HUES64 (cell line): ENCODE data around the gene GFPT1. TPM values are rescaled to one million over a fixed set of nuclear protein-coding genes. Genes with fewer than 3 reads are reported as not detected.
A peak's percentile ranks its signal among the peaks of the same experiment; 100 is the strongest.
"Not testable (repeated sequence)": the region's sequence is repeated elsewhere in the genome, so short reads cannot be mapped to it uniquely, and the experiment has no call there.

Experiments
- H3K27ac ChIP-seq: 2 replicates; pipeline ENCODE4 v1.7.0; 2013; ENCODE audit warnings: low read depth, low read length, inconsistent platforms
- H3K27me3 ChIP-seq: 2 replicates; pipeline ENCODE4 v1.6.1; 2013; ENCODE audit warnings: mild to moderate bottlenecking, low read length; ENCODE audit not compliant: insufficient read depth
- H3K36me3 ChIP-seq: 2 replicates; pipeline ENCODE4 v1.6.1; 2013; ENCODE audit warnings: mild to moderate bottlenecking, low read length; ENCODE audit not compliant: insufficient read depth
- H3K4me1 ChIP-seq: 2 replicates; pipeline ENCODE4 v1.6.1; 2013; ENCODE audit warnings: mild to moderate bottlenecking, low read length, moderate library complexity; ENCODE audit not compliant: insufficient read depth
- H3K4me3 ChIP-seq: 2 replicates; pipeline ENCODE4 v1.5.1; 2013; ENCODE audit warnings: mild to moderate bottlenecking, low read length, moderate library complexity
- H3K9ac ChIP-seq: 2 replicates; pipeline ENCODE4 v1.6.1; 2013; ENCODE audit warnings: mild to moderate bottlenecking, low read depth, low read length
- H3K9me3 ChIP-seq: 2 replicates; pipeline ENCODE4 v1.6.1; 2013; ENCODE audit warnings: low read depth, low read length; ENCODE audit not compliant: insufficient read depth
- WGBS: fragments of 150-250, 120-280 bp; methylation state at CpG from one replicate; pipeline ENCODE4 v1.1.7; 2013; ENCODE audit warnings: missing lambda C conversion rate; 5-methylcytosine and 5-hydroxymethylcytosine counted together
- polyA plus RNA-seq, 2 experiments: library from polyadenylated mRNA; stranded (reverse); fragments of 50-300 nt; gene quantifications; one replicate each; pipeline ENCODE4 v1.2.3, GENCODE V29; 2013

GFPT1 gene
- polyA plus RNA-seq (2013, experiment 1 of 2) = 24.1 TPM
- polyA plus RNA-seq (2013, experiment 2 of 2) = 25.4 TPM

DNA sequence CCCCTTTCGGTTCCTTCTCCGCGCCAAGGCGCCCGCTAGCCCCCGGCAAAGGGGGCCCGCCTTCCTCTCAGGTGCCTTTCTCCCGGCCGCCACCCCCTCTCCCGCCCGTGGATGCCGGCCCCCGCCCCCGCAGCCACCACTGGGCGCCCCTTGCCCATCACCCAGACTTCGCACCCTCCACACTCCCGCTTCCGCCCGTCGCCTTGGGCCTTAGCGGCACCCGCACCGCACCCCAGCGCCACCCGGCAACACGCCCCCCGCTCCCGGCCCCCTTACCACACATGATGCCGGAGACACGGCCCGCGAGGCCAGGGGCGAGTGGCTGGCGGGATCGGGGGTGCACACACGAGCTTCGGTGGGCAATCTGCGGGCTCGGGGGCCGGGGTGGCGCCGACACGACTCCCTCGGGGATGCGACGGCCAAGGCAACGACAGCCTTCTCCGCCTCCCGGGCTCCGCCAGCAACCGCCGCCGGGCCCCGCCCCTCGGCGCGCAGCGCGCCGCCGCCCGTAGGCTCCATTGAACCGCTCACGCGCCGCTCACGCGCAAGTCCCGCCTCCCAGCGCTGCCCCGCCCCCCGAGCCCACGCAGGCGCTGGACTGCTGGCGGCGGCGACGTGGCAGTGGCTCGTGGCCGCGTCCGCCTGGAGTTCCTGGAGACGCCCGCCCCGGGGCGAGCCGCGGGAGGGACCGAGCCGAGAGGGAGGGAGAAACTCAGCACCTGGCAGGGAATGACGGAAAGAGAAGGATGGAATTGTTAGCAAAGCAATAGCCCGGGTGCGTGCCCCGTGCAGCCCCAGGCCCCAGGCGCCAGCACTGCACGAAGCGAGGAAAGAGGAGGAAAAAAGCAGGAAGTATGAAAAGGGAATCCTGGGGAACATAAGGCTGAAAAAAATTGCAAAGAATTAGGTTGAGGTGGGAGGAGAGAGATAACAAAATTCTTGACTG, at the start of gene GFPT1:
Gene GFPT1 (minus strand): TSS at position 439 of the 946 bp plus-strand sequence. CDS start 156 bp downstream, at position 283.
- peak within 1 kb of the TSS; percentile 80 for H3K4me3 ChIP-seq
- under 1% methylated on average over 97 of the region's 97 CpGs for WGBS
- H3K27ac ChIP-seq = peak within 1 kb of the TSS; percentile 41; the same call in 1 of the 2 replicates
- H3K27me3 ChIP-seq = no peaks in the 10 kb centered on the region; the same call in 1 of the 2 replicates
- no peaks in the 10 kb centered on the region for H3K9me3 ChIP-seq
- H3K4me1 ChIP-seq = peaks cover 19% of the 10 kb centered on the region
- H3K36me3 ChIP-seq = peaks cover 6% of the 10 kb centered on the region; the same call in 1 of the 2 replicates
- peak within 1 kb of the TSS; percentile 79 for H3K9ac ChIP-seq

DNA sequence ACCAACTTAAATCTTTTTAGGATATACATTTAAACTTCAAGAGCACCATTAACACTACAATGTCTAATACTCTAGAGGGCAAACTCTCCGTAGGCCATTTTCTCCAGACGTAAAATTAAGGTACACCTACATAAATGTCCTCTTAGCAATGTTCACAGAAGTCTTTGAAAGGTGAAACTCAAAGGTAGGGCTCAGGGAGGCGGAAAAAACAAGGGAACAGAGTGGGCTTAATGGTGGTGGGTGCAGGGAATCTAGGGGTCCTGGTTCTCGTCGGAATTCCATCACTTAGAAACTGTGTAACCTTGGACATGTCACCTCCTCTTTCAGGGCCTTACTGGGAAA, 49.5 kb upstream of the GFPT1 start:
- Histone ChIP-seq H3K27me3 (no peaks in the 10 kb centered on the region), H3K4me1 (peaks cover 25% of the 10 kb centered on the region), H3K9ac (peak overlapping the region; percentile 87), H3K9me3 (no peaks in the 10 kb centered on the region), H3K27ac (peak overlapping the region; percentile 82), H3K36me3 (peaks cover 2% of the 10 kb centered on the region; the same call in 1 of the 2 replicates), H3K4me3 (peak overlapping the region; percentile 79)
- 15% methylated on average over 5 of the region's 5 CpGs for WGBS

DNA sequence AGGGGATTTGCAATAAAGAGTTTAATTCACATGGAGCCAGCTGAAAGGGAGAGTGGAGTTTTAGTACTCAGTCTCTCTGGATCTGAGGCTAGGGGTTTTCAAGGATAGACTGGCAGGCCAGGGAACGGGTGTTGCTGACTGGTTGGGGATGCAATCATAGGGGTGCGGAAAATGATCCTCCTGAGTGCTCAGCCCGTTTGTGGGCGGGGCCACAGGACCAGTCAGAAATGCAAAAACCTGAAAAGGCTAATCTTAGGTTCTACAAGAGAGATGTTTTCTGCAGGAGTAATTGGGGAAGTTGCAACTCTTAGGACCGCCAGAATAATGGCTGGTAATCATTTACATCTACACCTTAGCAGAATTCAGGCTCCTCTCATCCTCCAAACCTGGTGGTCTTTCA, 47.7 kb upstream of the GFPT1 start:
- peaks cover 25% of the 10 kb centered on the region for H3K4me1 ChIP-seq
- H3K27me3 ChIP-seq = no peaks in the 10 kb centered on the region
- H3K36me3 ChIP-seq = peaks cover 18% of the 10 kb centered on the region
- WGBS = 80% methylated on average over 5 of the region's 5 CpGs
- H3K27ac ChIP-seq = no peak overlapping the region
- H3K9ac ChIP-seq = no peak overlapping the region
- H3K4me3 ChIP-seq = no peak overlapping the region
- no peaks in the 10 kb centered on the region for H3K9me3 ChIP-seq

DNA sequence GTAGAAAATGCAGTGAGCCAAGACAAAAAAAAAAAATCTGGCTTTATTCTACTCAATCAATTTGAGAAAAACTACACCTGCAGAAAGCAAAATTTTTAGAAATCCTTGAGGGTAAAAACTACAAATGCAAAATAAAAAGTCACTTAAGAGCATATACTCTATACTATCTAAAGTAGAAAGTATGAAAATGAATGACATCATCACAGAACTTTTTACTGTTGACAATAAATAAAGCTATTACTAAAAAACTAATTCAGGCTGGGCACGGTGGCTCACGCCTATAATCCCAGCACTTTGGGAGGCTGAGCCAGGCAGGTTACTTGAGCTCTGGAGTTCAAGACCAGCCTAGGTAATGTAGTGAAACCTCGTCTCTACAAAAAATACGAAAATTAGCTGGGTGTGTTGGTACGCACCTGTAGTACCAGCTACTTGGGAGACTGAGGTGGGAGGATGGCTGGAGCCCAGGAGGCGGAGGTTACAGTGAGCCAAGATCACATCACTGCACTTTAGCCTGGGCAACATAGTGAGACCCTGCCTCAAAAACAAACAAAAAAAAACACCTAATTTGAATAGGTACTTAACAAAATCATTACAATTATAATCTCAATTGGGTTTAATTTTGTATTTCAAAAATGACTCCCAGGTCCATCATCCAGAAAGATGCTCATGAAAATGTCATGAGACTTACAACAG, 42.6 kb upstream of the GFPT1 start:
- Histone ChIP-seq H3K27ac (no peak overlapping the region), H3K9ac (no peak overlapping the region), H3K4me1 (peaks cover 2% of the 10 kb centered on the region; the same call in 1 of the 2 replicates), H3K4me3 (no peak overlapping the region), H3K27me3 (no peaks in the 10 kb centered on the region), H3K9me3 (no peaks in the 10 kb centered on the region), H3K36me3 (peaks cover 35% of the 10 kb centered on the region)
- WGBS = 96% methylated on average over 6 of the region's 6 CpGs

DNA sequence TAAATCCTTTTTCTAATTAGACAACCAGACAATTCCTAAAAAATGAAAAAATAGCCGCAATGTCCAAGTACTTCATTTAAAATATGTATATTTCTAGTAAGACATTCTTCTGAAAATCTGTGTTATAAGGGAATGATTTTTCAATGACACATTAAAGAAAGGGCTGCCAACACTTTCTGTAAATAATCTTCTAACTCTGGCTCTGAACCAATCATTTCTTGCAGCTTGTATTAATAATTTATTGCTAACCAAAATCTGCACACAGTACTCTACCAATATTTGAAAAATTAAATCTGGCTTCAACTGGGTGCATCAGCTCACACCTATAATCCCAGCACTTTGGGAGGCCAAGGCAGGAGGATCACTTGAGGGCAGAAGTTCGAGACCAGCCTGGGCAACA, 42.0 kb upstream of the GFPT1 start:
- Histone ChIP-seq H3K4me3 (no peak overlapping the region), H3K9ac (no peak overlapping the region), H3K4me1 (no peaks in the 10 kb centered on the region), H3K27ac (no peak overlapping the region), H3K9me3 (no peaks in the 10 kb centered on the region), H3K27me3 (no peaks in the 10 kb centered on the region), H3K36me3 (peaks cover 35% of the 10 kb centered on the region)
- WGBS = 88% methylated on average over 1 of the region's 2 CpGs

DNA sequence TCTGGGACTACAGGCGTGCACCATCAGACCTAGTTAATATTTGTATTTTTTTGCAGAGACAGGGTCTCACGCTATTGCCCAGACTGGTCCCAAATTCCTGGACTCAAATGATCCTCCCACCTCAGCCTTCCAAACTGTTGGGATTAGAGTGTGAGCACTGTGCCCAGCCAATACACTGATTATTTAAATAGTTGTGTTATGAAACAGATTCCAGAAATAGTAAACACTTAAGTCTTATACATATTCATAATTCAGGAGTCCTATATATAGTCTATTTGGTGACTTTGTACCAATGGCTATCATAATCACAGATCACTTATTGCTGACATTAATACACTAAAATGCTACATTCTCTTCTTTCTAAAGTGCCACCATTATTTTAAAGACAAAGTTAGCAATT, 37.4 kb upstream of the GFPT1 start:
- 100% methylated on average over 2 of the region's 2 CpGs for WGBS
- peaks cover 33% of the 10 kb centered on the region for H3K36me3 ChIP-seq
- H3K27me3 ChIP-seq = no peaks in the 10 kb centered on the region
- no peaks in the 10 kb centered on the region for H3K9me3 ChIP-seq
- H3K27ac ChIP-seq = no peak overlapping the region
- no peak overlapping the region for H3K4me3 ChIP-seq
- H3K4me1 ChIP-seq = no peaks in the 10 kb centered on the region
- no peak overlapping the region for H3K9ac ChIP-seq

DNA sequence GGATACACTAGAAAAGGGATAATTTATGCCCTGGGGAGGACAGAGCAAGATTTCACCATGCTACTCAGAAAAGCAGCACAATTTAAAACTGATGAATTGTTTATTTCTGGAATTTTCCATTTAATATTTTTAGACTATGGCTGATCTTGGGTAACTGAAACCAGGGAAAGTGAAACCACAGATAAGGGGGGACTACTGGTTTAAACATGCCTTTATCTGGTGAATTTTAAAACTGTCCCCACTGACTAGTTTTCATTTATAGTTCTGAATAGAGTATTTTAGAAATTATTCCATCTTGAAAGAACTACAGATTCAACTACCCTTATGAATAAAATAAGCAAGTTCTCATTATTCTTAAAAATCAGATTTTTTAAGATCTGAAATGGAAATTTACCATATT, 35.2 kb upstream of the GFPT1 start:
- no peak overlapping the region for H3K27ac ChIP-seq
- H3K36me3 ChIP-seq = peaks cover 34% of the 10 kb centered on the region
- H3K9ac ChIP-seq = no peak overlapping the region
- no peaks in the 10 kb centered on the region for H3K27me3 ChIP-seq
- H3K9me3 ChIP-seq = no peaks in the 10 kb centered on the region
- no peaks in the 10 kb centered on the region for H3K4me1 ChIP-seq
- H3K4me3 ChIP-seq = no peak overlapping the region

DNA sequence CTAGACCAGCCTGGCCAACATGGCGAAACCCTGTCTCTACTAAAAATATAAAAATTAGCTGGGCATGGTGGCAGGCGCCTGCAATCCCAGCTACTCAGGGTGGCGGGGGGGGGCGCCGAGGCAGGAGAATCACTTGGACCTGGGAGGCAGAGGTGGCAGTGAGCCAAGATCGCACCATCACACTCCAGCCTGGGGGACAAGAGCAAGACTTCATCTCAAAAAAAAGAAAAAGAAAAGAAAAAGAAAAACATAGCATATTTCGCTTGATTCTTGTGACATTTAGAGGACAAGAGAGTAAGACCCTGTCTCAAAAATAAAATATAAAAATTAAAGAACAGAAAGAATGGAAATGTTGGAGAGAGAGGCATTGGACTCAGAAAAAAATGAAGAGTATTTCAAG, 32.1 kb upstream of the GFPT1 start:
- over 99% methylated on average over 6 of the region's 7 CpGs for WGBS
- H3K36me3 ChIP-seq = peaks cover 51% of the 10 kb centered on the region
- H3K9ac ChIP-seq = not testable (repeated sequence)

DNA sequence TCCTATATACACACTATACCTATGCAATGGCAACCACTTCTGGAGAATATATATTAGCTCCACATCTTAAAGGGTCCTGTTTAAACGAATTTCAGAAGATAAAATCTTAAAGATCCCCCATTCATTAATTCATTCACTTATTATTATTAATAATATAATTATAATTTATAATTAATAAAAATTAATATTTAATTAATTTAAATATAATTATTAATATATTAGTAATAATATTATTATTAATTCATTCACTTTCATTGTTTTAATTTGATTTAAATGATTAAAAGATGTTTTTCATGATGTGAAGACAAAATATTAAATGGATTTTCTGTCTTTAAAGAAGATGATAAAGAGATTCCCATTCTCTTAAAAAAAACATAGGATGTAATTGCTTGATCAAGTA, 29.1 kb upstream of the GFPT1 start:
- no peak overlapping the region for H3K27ac ChIP-seq
- H3K36me3 ChIP-seq = peaks cover 54% of the 10 kb centered on the region
- no peaks in the 10 kb centered on the region for H3K27me3 ChIP-seq
- H3K9ac ChIP-seq = no peak overlapping the region
- no peaks in the 10 kb centered on the region for H3K9me3 ChIP-seq
- no CpG with 5 or more reads among the region's 1 CpG for WGBS
- H3K4me3 ChIP-seq = no peak overlapping the region
- no peaks in the 10 kb centered on the region for H3K4me1 ChIP-seq

More for the DNA sequence above, 32.1 kb upstream of the GFPT1 start:
- H3K4me1 ChIP-seq, H3K27me3 ChIP-seq, H3K9me3 ChIP-seq, H3K27ac ChIP-seq, H3K4me3 ChIP-seq: not testable (repeated sequence)

DNA sequence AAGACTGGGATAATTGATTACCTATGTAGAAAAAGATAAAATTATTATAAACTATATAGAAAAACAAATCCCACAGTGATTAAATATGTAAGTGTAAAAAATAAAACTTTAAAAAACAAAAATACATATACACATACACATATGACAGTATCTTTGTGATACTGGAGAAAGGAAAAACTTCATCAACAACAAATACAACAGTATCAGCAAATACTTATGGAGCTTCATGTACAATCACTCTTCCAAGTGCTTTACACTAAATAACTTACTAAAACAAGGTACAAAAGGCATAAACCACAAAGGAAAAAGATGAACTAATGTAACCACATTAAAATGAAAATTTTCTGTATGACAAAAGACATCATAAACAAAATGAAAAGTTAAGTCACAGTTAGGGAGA, 24.1 kb upstream of the GFPT1 start:
- Histone ChIP-seq H3K9ac (no peak overlapping the region), H3K4me1 (no peaks in the 10 kb centered on the region), H3K27ac (no peak overlapping the region), H3K9me3 (no peaks in the 10 kb centered on the region), H3K27me3 (no peaks in the 10 kb centered on the region), H3K36me3 (peaks cover 46% of the 10 kb centered on the region), H3K4me3 (no peak overlapping the region)

DNA sequence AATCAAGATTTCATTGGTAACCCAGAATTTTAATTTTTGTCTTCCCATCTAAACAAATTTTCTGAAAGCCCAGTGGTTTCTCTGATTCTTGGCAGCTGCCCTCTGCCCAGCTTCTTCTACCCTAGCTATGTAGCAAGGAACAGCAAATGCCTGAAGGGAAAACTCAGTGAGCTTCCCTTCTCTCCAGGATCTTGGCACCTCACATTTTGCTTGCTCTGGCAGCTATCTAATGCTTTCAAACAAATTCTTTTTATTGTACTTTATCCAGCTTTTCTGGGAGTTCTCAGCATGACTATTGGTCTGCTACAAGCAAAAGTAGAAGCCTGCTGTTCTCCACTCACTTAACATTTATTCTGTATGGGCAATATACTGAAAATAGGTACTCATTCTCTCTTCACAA, 18.3 kb upstream of the GFPT1 start:
- peaks cover 10% of the 10 kb centered on the region; the same call in 1 of the 2 replicates for H3K9me3 ChIP-seq
- H3K27ac ChIP-seq = no peak overlapping the region
- no peaks in the 10 kb centered on the region for H3K4me1 ChIP-seq
- no peak overlapping the region for H3K9ac ChIP-seq
- no peaks in the 10 kb centered on the region for H3K27me3 ChIP-seq
- H3K36me3 ChIP-seq = peaks cover 51% of the 10 kb centered on the region
- H3K4me3 ChIP-seq = no peak overlapping the region
